Activated naive CD4-positive, alpha-beta T cell treated with anti-CD3 and anti-CD28 coated beads, Interleukin-2, amount 50 U/mL, for 16 hours (primary cell): ENCODE data around the gene NT5M.

ENCODE experiments used
- DNase-seq: peaks from one replicate; pipeline ENCODE4 v3.0.0-alpha.2; 2020

NT5M gene

GRCh38 chr17:17356149-17356930, 53.2 kb downstream of the NT5M start:
- peak; percentile 66 for DNase-seq

GRCh38 chr17:17356931-17357270, 53.7 kb downstream of the NT5M start:
- no peak for DNase-seq

- no peak for DNase-seq
Measured at GRCh38 chr17:17358060-17358751, 55.0 kb downstream of the NT5M start.

GRCh38 chr17:17358866-17359265, 55.7 kb downstream of the NT5M start:
- DNase-seq: no peak

- no peak for DNase-seq
Measured at GRCh38 chr17:17359271-17359670, 56.1 kb downstream of the NT5M start.

- DNase-seq: no peak
Measured at GRCh38 chr17:17360087-17360730, 57.0 kb downstream of the NT5M start.

GRCh38 chr17:17361543-17361866, 58.3 kb downstream of the NT5M start:
- no peak for DNase-seq

- no peak for DNase-seq
Measured at GRCh38 chr17:17361867-17362539, 58.8 kb downstream of the NT5M start.

- no peak for DNase-seq
Measured at GRCh38 chr17:17362540-17362930, 59.4 kb downstream of the NT5M start.

GRCh38 chr17:17363638-17364337, 60.6 kb downstream of the NT5M start:
- DNase-seq: no peak

- DNase-seq: no peak
Measured at GRCh38 chr17:17364338-17364667, 61.1 kb downstream of the NT5M start.

- DNase-seq: no peak
Measured at GRCh38 chr17:17365476-17366110, 62.4 kb downstream of the NT5M start.

- no peak for DNase-seq
Measured at GRCh38 chr17:17366235-17366634, 63.1 kb downstream of the NT5M start.

GRCh38 chr17:17366941-17367875, 64.0 kb downstream of the NT5M start:
- DNase-seq: no peak

GRCh38 chr17:17367931-17368330, 64.8 kb downstream of the NT5M start:
- DNase-seq: no peak

GRCh38 chr17:17370711-17371110, 67.5 kb downstream of the NT5M start:
- no peak for DNase-seq

- DNase-seq: no peak
Measured at GRCh38 chr17:17372856-17373520, 69.8 kb downstream of the NT5M start.

GRCh38 chr17:17375841-17376240, 72.7 kb downstream of the NT5M start:
- no peak for DNase-seq

- no peak for DNase-seq
Measured at GRCh38 chr17:17376362-17376761, 73.2 kb downstream of the NT5M start.

- no peak for DNase-seq
Measured at GRCh38 chr17:17377071-17377967, 74.1 kb downstream of the NT5M start.
